ENCODE results near the gene IFT122.

GRCh38 chr3:129429080-129429451 is 11.0 kb upstream of the IFT122 start:
- TF ChIP-seq POLR2AphosphoS5 (IDR thresholded peaks at IDR 0.05) (no peak), CTCF (IDR thresholded peaks at IDR 0.05 in 8 of 11, conservative IDR thresholded peaks at IDR 0.05 in 3 of 11) (no peak)

Data from spleen (tissue), 7 donors.